Inflammatory macrophage (primary cell): ENCODE results near the gene ABLIM1.
A peak's percentile ranks its signal among the peaks of the same experiment; 100 is the strongest.

ENCODE experiments used
- DNase-seq, 2 donors: peaks; one replicate each; pipeline ENCODE4 v3.0.0-alpha.2; 2020 to 2022

ABLIM1 gene

DNA sequence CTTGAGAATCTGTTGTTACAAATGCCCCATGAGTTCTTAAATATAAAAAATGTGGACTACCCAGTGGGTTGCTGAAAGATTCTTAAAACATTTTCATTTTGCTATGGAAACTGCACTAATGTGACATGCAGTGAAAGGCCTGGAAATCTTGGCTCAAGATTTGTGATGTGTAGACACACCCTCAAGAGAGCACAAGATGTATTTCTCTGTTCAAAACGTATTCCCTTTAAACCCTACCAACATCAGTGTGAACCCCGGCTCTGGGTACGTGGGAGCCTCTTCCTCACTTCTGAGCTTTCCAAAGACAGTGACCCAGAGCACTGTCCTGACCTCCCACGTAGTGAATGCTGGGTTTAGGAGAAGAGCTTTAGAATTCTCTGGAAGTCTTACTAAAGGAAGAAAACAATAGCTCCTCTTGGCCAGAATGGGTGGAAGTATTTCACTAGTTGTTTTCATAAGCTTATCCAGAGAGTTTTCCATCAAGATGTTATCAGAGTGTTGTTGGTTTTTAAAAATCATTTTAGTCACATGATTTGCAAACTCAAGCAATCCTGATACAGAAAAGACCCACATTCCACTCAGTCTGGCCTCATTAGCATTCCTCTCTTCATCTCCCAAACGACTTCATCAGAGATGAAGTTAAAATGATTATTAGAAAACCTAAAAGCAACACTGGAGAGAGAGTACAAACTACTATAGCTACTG is 172.2 kb downstream of the ABLIM1 start:
- DNase-seq: no peak

DNA sequence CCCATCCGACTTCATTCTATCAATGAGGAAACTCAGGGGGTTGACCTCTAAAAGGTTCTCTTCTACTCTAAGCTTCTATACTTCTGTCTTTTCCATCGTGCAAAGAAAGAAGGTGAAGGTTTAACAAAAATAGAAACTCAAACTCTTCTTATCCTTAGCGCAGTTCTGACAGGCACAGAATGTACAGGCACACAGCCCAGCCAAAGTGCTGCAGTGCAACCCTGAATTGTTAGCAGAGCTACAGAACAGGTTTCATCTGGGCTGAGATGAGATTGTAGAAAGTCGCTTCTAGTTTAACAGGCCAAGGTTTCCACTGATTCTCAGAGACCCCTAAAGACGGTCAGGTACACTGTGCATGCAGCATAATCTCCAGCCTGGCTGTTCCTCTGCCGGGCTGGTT is 174.5 kb downstream of the ABLIM1 start:
- DNase-seq: no peak

DNA sequence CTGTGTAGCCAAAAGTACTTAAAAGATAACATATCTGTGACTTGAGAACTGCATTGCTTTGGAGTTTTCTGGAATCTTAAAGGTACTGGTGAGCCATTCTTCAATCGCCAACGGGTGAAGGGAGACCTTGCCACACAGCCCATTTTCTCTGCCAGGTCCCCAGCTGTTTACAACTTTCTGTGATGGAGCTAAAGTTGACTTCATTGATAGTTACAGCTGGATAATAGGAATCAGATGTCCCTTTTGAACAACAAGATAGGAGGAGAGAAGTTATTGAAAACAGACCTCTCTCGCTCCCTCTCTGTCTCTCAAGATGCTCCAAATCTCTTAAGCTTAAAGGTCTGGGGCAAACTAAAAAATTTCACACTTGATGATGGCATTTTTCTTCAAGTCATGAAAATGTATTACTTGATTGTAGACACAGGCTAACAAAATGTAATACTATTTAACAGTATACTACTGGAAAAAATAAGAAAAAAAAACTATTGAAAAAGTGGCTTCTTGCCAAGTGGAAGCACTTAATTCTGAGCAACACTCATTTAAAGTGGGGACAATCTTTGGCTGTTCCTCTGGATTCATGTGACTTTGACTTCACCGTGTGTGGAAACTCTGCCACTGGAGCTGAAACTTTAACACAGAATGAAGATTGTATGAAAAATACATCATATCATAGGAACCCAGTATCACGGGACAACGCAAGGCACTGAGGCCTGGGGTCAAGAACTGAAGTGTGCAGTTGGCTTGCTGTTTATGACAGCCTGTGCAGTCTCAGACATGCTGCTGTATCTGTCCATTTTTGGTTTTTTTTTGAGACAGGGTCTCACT is 175.4 kb downstream of the ABLIM1 start:
- DNase-seq: peak; percentile 32 to 65

DNA sequence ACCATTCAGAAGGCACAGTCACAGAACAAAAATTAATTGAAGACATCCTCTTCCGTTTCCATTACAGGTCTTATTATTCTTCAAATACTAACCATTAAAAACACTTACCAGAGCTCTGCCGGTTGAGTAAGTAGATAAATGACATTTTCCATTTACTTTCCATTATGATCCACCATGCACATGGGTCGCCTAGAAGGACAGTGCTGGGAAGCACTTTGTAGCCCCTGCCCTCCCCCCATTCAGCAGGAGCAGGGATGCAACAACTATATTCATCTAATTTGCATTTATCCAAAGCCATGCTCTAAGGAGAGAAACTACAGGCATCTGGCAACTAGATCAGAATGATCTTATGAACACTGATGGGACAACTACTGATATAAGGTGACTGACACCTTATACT is 177.0 kb downstream of the ABLIM1 start:
- no peak for DNase-seq

DNA sequence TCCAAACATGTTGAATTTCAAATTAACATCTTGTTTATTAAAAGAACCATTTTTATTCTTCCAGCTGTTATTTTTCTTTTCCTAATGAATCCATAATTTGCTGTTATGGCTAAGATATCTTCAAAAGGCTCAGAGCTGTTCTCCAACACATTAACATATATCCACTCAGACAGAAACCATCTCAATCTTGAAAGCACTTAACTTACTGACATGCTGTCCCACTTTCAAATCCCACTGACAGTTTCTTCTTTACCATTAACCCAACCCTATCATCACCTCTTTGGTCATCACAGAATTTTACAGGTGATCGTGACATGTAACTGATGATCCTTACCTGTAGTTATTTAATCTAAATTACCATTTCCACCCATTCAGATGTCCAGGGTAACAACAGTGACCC is 178.2 kb downstream of the ABLIM1 start:
- DNase-seq: no peak

DNA sequence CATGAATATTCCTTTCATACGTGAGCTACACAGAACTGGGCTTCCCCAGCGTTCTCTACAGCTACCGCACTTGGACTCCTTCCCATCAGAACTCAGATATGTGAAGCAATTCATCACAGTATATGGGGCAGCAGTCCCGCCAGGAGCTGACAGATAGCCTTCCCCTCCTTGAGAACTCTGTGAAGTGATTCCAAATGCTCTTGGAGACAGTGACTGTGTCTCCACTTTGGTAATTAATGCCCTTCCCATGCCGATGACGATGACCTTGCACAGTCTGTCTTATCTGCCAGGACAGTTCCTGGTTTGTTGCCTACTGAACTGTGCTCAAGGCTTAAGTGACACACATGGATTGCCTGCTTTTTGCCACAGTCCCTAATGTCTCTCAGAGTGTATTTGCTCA is 178.8 kb downstream of the ABLIM1 start:
- no peak for DNase-seq

DNA sequence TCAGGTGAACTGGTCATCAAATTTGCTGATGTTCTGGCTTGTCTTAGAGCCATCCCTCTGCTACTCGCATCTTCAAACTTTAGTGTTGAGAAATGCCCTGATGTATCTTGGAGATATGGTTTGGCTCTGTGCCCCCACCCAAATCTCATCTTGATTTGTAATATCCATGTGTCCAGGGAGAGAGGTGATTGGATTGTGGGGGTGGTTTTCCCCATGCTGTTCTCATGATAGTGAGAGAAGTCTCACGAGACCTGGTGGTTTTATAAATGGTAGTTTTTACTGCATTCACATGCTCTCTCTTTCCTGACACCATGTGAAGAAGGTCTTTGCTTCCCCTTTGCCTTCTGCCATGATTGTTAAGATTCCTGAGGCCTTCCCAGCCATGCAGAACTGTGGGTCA is 179.8 kb downstream of the ABLIM1 start:
- DNase-seq: no peak

DNA sequence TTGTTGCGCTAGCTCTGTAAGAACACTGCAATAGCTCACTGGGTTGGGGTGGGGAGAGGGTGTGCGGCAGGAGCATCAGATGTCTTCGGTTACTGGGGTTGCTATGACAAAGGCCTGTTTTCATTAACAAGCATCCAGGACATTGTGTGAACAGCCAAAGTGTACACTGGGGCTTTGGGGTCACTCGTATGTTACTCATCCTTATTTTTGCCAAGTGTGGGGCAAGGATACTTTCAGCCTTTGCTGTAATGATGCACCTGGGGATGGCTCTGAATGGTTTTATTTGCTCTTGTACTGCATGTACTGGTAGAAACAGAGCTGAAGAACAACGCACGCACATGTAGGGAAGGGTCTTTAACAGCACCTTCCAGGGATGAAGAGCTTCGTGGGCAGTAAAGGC is 180.8 kb downstream of the ABLIM1 start:
- no peak for DNase-seq

DNA sequence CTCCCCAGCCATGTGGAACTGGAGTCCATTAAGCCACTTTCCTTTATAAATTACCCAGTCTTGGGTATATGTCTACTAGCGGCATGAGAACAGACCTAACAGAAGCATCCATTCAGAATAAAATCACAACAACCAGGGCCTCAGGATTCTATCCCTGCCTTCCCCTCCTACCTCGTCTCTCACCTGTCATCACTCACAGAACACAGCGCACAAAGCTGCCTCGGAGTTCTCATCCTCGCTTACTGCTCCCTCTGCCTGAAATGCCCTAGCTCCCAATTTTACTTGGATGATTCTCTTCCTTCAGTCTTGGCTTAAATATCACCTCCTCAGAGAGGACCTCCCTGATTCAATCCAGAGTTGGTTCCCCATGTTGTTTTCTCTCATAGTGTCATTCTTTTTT is 183.1 kb downstream of the ABLIM1 start:
- no peak for DNase-seq

DNA sequence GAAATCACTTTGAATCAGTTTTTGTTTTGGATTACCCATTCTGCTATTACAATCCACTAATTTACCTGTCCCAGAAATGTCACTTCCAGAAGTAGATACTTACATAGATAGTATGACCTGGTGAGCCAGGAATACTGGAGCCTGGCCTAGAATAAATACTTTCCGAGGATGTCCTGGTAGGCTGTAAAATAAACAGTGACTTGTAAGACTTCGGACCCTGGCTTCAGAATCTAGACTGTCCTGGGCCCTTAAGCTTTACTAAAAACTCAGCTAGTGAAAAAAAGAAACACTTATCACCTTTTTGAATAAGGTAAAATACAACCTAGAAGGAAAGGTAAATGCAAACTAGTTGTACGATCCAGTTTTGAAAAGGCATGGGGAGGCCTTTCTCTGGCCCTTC is 184.3 kb downstream of the ABLIM1 start:
- DNase-seq: no peak

DNA sequence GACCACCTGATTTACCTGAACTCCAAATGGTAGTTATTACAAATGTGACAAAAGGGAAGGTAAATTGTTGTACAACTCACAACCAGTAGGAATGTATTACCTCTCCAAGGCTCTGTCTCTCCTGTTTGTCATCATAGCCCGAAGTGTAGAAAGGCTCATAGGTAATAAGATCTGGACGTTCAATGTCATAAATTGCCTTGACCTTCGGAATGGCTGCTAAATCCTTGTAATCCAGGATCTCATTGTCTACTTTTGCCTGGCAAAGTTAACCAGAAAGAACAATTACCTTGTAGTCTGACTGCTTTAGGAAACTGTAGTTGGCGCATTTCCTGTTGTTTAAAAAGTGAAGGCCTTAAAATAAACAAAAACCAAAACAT is 185.2 kb downstream of the ABLIM1 start:
- no peak for DNase-seq

DNA sequence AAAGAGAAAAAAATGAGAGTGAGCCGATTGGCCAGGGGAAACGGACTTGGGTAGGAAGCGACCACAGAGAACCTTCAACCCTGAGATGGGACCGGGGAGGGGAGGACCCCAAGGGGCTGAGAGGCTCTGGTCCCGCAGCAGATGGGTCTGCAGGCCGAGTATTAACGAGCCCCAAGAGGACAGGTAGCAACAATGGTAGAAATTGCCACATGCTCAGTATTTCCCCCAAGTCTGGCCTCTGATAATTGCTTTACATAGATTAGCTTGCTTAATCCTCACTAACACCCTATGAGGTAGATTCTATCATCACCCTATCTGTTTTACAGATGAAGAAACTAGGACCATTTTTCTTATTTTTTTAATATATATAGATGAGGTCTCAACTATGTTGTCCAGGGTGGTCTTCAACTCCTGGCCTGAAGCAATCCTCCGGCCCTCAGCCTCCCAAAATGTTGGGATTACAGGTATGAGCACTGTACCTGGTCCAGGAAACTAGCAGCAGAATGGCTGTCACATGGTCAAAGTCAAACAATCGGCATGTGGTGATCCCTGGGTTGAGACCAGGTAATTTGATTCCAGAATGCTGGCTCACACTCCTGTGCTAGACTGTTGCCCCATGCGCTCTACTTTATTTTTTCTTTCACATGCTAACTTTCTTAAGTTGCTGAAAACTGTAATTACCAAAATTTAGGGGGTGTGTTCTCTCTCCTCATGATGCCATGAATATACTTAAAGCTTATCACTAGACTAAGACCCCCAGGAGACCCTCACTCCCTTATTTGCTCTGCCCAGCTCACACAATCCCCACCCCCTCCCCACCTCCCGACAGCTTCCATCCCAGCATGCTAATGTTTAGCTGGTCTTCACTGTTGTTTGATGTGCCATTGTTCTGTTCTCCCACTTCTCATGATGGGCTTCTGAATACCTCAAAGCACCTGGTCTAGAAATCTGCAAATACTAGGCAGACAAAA is 185.9 kb downstream of the ABLIM1 start:
- DNase-seq: no peak

DNA sequence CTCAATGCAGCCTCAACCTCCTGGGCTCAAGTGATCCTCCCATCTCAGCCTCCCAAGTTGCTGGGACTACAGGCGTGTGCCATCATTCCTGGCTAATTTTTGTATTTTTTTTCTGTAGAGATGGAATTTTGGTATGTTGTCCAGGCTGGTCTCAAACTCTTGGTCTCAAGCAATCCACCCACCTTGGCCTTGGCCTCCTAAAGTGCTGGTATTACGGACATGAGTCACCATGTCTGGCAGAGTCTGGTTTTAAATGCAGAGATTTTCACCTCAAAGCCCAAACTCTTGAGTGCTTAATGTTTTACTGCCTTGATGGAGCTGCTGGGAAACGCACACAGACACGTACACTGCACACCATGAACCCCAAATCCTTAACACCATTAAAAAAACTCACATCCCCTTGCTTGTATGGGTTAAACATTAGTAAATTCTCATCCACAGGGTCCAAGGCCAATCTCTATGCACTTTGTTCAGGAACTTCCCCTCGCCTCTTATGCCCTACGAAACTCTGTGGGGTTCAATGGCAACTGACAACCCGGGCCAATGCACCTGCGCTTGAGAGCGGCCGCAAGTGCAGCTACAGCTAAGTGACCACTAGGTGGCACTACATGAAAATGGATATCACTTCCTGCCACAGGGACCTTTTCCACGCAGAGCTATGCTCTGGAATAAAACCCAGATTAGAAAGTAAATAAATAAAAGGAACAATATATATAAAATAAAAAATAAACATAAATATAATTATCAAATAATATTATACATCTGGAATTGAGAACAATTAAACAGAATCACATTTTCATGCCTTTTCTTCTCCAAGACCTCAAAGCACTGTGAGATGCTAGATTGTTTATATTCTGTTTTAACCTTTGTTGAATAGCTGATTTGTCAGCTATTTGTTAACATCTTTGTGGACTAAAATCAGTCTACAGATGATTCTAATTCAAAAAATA is 186.8 kb downstream of the ABLIM1 start:
- DNase-seq: peak; percentile 64 to 74

DNA sequence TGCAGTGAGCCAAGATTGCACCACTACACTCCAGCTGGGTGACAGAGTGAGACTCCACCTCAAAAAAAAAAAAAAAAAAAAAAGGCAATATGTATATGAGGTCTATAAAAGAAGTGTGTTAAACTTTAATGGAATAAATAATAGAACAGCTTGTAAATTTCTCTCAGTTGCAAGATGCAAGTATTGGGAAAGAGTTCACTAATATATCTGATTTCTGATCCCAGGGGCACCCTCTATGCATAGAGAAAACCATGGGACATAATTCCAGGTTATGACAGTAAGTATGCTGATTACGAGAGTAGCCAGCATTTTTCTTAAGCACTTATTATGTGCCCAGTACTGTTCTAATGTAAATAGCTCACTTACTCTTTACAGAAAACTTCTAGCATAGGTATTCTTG is 187.7 kb downstream of the ABLIM1 start:
- DNase-seq: no peak

DNA sequence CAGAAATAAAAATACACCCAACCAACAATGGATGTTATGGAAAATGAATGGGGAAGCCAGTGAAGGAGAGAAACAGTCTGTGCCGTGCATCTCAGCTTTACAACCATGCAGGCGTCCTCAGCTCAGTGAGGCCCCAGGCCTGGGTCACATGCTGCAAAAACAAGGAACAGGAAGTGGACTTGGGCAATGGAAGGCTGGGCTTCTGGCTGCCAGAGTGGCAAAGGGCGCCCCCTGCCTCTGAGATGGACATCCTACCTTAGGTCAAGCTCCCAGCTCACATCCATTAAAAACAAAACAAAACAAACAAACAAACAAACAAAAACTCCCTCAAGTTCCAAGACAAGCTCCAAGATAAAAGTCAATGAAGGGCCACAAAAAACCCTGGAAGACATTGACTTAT is 199.1 kb downstream of the ABLIM1 start:
- peak; percentile 76 to 87 for DNase-seq

DNA sequence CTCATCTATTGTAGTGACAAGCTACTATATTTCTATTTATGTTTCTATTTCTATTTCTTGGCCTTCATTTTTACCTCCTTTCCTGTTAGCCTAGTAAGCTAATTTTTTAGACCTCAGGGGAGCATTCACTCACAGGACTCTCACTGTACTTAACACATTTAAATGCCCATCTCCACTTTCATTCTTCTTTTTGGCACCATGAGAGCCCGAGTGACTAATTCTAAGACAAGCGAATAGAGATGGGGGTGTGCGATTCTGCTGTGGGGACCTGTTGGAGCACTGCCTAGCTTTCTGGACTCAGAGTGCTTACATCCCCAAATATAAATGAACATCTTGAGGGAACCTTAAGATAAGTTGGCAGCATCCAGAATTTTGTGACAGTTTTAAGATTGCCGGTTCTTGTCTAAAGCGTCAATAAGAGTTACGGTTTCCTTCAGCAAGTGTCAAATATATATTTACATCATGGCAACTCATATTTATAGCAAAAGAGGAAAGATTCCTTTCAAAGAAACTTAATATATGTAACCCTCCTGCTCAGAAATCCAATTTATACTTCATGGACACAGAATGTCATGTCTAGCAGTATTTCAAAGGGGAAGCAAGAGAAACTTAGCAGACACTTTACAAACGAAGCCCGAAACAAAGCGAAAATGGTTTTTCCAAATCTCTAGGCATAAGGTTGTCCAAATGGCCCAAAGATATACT is 199.7 kb downstream of the ABLIM1 start:
- no peak for DNase-seq

DNA sequence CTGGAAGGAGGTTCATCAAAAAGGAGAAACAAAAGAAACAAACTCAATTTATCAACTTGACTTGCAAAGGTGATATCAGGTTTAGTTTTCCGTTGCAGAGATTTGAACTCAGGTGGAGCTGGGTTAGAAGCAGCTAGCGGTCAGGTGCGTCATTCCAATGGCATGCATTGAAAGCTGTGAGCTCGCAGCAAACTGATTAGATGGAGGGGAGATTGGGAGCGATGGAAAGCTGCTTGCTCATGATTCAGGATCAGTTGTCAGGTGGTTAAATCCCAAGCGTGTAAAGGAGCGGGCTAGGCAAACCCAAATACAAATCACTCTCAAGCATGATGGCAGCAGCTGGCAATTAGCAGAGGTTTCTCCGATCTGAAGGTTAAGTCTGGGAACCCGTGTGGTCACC is 204.5 kb downstream of the ABLIM1 start:
- DNase-seq: no peak

DNA sequence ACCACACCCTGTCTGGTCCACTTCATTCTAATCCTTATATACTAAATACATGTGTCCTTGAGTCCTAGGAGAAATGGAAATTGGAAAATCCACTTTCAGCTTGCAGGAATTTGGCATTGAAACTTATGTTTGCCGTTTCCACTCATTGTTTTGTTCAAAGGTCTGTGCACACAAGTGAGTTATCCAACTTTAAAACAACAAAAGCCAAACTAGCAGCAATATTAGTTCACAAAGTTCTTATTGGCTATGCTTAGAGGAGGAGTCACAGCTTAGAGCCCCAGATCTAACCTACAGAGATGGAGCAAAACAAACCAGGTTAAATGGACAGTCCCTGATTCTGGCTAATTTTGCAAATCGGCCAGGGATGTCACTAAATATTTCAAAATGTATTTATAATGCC is 209.2 kb downstream of the ABLIM1 start:
- no peak for DNase-seq

DNA sequence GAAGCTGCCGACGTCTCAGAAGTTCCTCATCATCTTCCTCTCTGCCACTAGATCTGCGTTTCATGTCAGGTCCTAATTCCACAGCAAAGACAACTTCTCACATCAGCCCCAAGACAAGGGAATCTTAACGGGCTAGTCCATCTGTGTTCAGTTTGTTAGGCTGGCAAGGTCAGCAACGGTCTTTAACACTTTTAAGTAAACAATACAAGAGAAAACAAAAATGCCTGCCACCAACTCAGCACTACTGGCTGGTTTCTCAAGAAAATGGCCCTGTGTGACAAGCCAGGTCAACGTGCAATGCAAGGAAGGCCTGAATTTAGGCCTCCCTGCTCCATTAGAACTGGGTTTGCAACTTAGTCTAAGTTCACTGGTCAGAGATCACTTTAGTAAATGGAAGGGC is 212.7 kb downstream of the ABLIM1 start:
- no peak for DNase-seq

DNA sequence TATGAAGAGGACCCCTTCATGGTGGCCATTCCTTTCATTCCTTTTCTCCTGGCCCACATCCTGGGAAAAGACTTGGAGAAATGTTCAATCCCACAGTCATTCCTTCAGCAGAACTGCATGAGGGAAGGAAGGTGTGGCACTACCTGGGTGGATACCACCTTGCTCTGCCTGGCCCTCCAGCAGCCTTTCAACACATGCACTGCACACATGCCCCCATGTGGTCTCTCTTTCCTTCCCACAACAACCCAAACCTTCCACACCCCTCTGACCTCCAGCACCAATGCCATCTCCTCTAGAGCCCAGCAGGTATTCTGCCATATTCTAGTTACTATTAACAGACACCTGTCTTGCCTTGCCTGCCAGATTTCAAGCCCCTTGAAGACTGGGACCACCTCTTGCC is 213.3 kb downstream of the ABLIM1 start:
- no peak for DNase-seq

DNA sequence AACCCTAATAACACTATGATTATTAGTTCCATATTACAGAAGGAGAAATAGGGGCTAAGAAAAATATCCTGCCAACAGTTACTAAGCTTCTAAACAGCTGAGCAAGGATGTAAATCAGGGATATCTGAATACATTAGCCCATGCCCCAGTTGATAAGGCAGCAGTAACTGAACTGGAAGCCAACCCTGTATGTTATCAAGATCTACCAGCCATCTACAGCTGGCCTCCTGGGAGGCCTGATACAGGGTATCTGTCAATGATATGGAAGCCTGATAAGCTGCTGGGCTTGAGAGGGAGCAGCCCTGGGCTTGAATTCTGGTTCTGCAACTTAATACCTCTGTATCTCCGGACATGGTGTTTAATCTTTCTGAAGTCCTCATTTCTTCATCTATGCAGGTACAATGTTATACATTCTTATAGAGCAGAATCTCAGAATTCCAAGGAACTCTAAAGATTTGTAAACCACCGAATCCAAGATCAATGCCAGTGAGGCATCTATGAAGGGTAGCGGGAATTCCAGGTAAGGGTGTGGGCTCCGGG is 215.9 kb downstream of the ABLIM1 start:
- DNase-seq: no peak
